ENCODE data around the gene IGSF11.

DNA sequence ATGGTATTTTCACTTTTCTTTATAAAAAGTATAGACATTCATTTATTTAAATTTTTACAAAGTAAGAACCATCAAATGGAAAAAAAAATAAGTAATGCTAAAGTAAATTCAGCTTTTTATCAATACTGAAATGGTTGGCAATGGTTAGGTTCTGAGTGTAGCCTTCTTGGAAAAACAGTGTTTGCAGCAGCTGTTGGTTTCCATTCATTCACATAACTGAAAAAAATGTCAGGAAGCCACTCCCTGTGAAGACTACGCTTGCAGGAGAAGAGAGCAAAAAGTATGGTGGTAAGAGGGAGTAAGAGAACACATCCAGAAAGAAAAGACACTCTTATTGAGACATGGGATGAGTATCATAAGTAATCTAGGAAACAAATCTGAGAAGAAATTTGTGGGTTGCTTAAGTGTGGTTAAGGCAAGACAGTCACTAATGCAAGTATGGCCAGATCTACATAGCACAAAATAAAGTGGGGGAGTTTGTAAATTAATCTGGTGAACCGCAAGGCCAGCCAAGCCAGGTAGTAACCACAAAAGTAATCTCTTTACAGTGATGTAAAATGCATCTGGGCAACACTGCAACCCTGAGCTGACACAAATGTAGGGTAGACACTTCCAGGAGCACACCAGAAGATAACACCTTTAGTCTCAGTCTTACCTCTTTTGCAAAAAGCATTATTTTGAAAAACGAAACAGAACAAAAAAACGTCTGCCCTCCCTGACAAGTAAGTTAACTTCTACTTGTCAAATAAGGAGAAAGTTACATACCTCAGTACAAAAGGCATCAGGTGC, 133.7 kb downstream of the IGSF11 start:
- TF ChIP-seq MAX (IDR thresholded peaks at IDR 0.05) (no peak), RAD21 (IDR thresholded peaks at IDR 0.05) (no peak), SP1 (IDR thresholded peaks at IDR 0.05) (no peak), HNF4A (conservative IDR thresholded peaks at IDR 0.05) (no peak), EGR1 (IDR thresholded peaks at IDR 0.05; ENCODE audit: low read depth in 2 of 2) (no peak), JUND (IDR thresholded peaks at IDR 0.05) (no peak)
- TF ChIP-seq, protein P1, sequence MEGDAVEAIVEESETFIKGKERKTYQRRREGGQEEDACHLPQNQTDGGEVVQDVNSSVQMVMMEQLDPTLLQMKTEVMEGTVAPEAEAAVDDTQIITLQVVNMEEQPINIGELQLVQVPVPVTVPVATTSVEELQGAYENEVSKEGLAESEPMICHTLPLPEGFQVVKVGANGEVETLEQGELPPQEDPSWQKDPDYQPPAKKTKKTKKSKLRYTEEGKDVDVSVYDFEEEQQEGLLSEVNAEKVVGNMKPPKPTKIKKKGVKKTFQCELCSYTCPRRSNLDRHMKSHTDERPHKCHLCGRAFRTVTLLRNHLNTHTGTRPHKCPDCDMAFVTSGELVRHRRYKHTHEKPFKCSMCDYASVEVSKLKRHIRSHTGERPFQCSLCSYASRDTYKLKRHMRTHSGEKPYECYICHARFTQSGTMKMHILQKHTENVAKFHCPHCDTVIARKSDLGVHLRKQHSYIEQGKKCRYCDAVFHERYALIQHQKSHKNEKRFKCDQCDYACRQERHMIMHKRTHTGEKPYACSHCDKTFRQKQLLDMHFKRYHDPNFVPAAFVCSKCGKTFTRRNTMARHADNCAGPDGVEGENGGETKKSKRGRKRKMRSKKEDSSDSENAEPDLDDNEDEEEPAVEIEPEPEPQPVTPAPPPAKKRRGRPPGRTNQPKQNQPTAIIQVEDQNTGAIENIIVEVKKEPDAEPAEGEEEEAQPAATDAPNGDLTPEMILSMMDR (IDR thresholded peaks at IDR 0.05; ENCODE audit: low read depth, low read length, missing input control) = no peak
